GM12865 (cell line): ENCODE results near the gene ARSB.
"Not testable (repeated sequence)": the region's sequence is repeated elsewhere in the genome, so short reads cannot be mapped to it uniquely, and the experiment has no call there.

Experiments used
- DNase-seq: peaks from one replicate; pipeline ENCODE4 v3.0.0; 2010; ENCODE audit warnings: low read depth
- H3K4me3 ChIP-seq: 2 replicates; pipeline ENCODE4 v1.5.1; 2011; ENCODE audit warnings: mild to moderate bottlenecking, low read depth, low read length, control low read depth
- TF ChIP-seq, protein P1 (sequence below): IDR thresholded peaks from 2 replicates; pipeline ENCODE4 v1.5.1; 2011; ENCODE audit warnings: low read length, control low read depth, low read depth, inconsistent platforms; ENCODE audit not compliant: insufficient read depth; ENCODE audit errors: missing control alignments

The ARSB gene

GRCh38 chr5:78916044-78916443 lies 69.1 kb downstream of the ARSB start:
- no peak overlapping the region for H3K4me3 ChIP-seq
- TF ChIP-seq, protein P1, sequence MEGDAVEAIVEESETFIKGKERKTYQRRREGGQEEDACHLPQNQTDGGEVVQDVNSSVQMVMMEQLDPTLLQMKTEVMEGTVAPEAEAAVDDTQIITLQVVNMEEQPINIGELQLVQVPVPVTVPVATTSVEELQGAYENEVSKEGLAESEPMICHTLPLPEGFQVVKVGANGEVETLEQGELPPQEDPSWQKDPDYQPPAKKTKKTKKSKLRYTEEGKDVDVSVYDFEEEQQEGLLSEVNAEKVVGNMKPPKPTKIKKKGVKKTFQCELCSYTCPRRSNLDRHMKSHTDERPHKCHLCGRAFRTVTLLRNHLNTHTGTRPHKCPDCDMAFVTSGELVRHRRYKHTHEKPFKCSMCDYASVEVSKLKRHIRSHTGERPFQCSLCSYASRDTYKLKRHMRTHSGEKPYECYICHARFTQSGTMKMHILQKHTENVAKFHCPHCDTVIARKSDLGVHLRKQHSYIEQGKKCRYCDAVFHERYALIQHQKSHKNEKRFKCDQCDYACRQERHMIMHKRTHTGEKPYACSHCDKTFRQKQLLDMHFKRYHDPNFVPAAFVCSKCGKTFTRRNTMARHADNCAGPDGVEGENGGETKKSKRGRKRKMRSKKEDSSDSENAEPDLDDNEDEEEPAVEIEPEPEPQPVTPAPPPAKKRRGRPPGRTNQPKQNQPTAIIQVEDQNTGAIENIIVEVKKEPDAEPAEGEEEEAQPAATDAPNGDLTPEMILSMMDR = no peak
- no peak for DNase-seq

DNA sequence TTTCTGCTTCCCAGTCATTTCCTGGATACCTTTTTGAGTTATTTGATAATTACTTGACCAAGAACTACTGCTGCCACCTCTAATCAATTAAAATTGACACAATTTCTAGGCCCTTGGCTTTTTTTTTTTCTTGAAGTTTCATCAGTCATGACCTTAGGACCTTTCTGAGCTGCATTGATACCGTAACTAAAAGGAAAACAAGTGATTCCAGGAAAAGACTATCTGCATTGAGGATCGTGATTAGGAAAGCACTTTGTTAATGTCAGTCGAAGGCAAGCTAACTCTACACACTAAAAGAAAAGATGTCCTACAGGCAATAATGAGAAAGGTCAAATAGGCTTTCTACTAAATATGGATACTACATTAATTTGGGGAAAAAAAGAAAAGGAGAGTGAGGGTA lies 69.9 kb downstream of the ARSB start:
- no peak overlapping the region for H3K4me3 ChIP-seq
- no peak for DNase-seq
- TF ChIP-seq, protein P1 = no peak

GRCh38 chr5:78912811-78913210 lies 72.3 kb downstream of the ARSB start:
- TF ChIP-seq, protein P1 = no peak
- no peak overlapping the region for H3K4me3 ChIP-seq

DNA sequence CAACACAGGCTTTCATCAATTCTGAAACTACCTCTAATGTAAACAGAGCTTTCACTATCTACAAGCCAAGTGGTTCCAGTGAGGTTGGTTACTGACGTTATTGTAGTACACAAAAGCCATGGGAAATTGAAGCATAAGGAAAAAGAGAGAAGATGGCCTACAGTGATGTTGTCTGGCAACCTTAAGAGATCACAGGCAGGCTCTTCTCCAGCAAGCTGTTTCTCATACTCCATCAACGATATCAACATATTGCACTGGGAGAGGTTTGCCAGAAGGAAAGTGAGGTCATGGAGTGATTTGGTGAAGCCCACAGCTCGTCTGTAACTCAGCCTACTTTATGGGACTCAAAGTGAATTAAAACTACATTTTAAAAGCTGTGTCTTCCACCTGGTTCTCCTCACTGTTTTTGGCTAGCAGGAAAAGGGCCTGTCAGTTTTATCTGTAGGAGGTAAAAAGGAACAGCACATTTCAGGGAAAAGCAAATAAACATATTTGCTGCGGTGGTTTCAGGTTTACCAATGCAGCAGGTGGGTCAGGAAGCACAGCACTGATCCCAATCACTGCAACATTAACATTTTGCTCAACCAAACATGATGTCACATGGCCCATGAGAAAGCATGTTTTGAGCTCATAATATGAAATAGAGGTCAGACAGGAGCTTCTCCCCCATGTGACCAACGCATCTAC lies 72.9 kb downstream of the ARSB start:
- no peak overlapping the region for H3K4me3 ChIP-seq
- DNase-seq = no peak
- TF ChIP-seq, protein P1 = no peak

More at GRCh38 chr5:78912811-78913210, 72.3 kb downstream of the ARSB start:
- DNase-seq = no peak

- DNase-seq, H3K4me3 ChIP-seq: not testable (repeated sequence)
These were observed 75.7 kb downstream of the ARSB start for GRCh38 chr5:78909224-78909983.

DNA sequence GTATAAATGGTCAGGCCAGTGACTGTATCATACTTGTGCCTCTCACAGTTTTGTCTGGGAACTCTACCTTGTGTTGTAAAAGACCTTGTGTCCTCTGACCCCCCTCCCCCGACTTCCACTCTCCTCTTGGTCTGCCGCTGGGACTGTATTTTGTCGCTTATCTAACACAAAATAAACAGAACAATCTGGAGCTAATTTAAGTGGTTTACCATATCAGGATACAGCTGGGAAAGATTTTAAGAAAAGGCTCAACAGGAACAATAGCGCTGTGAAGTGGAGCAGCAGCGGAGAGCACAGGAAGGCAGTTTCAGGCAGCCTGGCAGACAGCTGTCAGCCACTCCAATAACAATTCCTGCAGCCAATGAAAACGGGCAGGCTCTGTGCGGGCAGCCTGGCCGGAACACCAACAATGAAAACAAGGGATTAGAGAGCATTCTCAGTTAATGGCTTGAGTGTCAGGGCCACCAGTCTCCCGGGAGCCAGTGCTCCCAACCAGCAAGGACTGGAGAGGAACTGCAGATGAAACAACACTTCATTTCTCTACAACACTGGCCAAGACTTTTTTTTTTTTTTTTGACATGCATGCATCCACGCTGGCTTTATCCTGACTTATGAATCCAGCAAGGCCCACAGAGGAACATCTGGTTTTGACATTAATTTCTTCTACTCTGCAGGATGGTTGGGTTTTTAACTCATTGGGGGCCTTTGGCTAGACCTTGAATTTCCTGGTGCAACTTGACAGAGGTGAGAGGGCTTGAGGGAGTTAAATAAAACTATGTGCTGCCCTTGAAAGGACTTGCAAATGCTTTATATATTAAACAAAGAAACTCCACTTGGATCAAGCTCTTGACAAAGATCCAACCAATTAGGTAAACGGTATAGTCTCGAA lies 76.7 kb downstream of the ARSB start:
- TF ChIP-seq, protein P1 = no peak
- no peak for DNase-seq

More for the DNA sequence above, 76.7 kb downstream of the ARSB start:
- no peak overlapping the region for H3K4me3 ChIP-seq
